C4-2B (cell line): ENCODE results near the gene YEATS2.

Experiments used
- CTCF ChIP-seq: fragments of 450-650 bp; conservative IDR thresholded peaks from 2 replicates; pipeline ENCODE4 v1.5.1; 2017; ENCODE audit warnings: mild to moderate bottlenecking
- ZFX ChIP-seq: fragments of 450-650 bp; IDR thresholded peaks from 2 replicates; pipeline ENCODE4 v1.6.1; 2017

- no peak for TF ChIP-seq CTCF
- no peak for TF ChIP-seq ZFX
Measured at GRCh38 chr3:183845090-183845489, 147.5 kb downstream of the YEATS2 start.
